ENCODE data around the gene SPTBN1.

Gene SPTBN1

DNA sequence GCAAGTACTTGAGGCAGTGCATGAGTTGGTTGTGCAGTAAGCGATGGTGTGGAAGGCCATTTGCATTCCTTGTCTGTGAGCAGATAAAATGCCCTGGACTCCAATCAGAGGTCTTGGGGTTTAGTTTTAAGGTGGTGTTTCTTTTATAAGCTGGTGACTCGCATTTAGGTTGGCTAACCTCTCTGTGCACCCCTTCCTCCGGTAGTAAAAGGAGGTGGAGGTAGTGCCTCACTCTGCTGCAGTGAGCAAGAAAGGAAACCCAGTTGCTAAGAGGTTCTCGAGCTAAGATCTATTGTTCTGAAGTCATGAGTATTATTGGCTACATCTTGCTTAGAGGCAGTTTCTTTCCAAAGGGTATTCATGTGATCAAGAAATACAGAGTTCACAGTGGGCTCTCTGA, 193.1 kb downstream of the SPTBN1 start:
- TF ChIP-seq RAD21 (IDR thresholded peaks at IDR 0.05; ENCODE audit: low read depth) = no peak
- no peak for TF ChIP-seq NFIC (IDR thresholded peaks at IDR 0.05)
- no peak for TF ChIP-seq EP300 (IDR thresholded peaks at IDR 0.05; ENCODE audit: borderline replicate concordance)
- TF ChIP-seq CEBPB (IDR thresholded peaks at IDR 0.05) = no peak
- TF ChIP-seq FOXM1 (IDR thresholded peaks at IDR 0.05; ENCODE audit: borderline replicate concordance, low read depth) = no peak
- TF ChIP-seq EGR1 (IDR thresholded peaks at IDR 0.05) = no peak
- TF ChIP-seq, protein P1, sequence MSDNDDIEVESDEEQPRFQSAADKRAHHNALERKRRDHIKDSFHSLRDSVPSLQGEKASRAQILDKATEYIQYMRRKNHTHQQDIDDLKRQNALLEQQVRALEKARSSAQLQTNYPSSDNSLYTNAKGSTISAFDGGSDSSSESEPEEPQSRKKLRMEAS (IDR thresholded peaks at IDR 0.05) = no peak
- no peak for TF ChIP-seq TAF1 (IDR thresholded peaks at IDR 0.05; ENCODE audit: low read depth)
- TF ChIP-seq ZBTB7A (IDR thresholded peaks at IDR 0.05; ENCODE audit: low read depth) = no peak

DNA sequence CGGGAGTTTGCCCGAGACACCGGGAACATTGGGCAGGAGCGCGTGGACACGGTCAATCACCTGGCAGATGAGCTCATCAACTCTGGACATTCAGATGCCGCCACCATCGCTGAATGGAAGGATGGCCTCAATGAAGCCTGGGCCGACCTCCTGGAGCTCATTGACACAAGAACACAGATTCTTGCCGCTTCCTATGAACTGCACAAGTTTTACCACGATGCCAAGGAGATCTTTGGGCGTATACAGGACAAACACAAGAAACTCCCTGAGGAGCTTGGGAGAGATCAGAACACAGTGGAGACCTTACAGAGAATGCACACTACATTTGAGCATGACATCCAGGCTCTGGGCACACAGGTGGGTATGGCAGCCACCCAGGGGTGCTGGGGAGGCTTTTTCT, 193.5 kb downstream of the SPTBN1 start:
- TF ChIP-seq CREB1 (IDR thresholded peaks at IDR 0.05; ENCODE audit: low read depth) = no peak
- no peak for TF ChIP-seq ZBTB7A (IDR thresholded peaks at IDR 0.05; ENCODE audit: low read depth)
- TF ChIP-seq YY1 (IDR thresholded peaks at IDR 0.05; ENCODE audit: low read depth) = no peak
- TF ChIP-seq EP300 (IDR thresholded peaks at IDR 0.05; ENCODE audit: borderline replicate concordance) = no peak
- TF ChIP-seq, protein P2, sequence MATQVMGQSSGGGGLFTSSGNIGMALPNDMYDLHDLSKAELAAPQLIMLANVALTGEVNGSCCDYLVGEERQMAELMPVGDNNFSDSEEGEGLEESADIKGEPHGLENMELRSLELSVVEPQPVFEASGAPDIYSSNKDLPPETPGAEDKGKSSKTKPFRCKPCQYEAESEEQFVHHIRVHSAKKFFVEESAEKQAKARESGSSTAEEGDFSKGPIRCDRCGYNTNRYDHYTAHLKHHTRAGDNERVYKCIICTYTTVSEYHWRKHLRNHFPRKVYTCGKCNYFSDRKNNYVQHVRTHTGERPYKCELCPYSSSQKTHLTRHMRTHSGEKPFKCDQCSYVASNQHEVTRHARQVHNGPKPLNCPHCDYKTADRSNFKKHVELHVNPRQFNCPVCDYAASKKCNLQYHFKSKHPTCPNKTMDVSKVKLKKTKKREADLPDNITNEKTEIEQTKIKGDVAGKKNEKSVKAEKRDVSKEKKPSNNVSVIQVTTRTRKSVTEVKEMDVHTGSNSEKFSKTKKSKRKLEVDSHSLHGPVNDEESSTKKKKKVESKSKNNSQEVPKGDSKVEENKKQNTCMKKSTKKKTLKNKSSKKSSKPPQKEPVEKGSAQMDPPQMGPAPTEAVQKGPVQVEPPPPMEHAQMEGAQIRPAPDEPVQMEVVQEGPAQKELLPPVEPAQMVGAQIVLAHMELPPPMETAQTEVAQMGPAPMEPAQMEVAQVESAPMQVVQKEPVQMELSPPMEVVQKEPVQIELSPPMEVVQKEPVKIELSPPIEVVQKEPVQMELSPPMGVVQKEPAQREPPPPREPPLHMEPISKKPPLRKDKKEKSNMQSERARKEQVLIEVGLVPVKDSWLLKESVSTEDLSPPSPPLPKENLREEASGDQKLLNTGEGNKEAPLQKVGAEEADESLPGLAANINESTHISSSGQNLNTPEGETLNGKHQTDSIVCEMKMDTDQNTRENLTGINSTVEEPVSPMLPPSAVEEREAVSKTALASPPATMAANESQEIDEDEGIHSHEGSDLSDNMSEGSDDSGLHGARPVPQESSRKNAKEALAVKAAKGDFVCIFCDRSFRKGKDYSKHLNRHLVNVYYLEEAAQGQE (IDR thresholded peaks at IDR 0.05; ENCODE audit: low read depth) = no peak
- TF ChIP-seq EGR1 (IDR thresholded peaks at IDR 0.05) = no peak
- no peak for TF ChIP-seq CEBPB (IDR thresholded peaks at IDR 0.05)
- no peak for TF ChIP-seq TAF1 (IDR thresholded peaks at IDR 0.05; ENCODE audit: low read depth)
- TF ChIP-seq TEAD4 (IDR thresholded peaks at IDR 0.05) = no peak
- TF ChIP-seq NFIC (IDR thresholded peaks at IDR 0.05) = no peak
- TF ChIP-seq, protein P1 (IDR thresholded peaks at IDR 0.05) = no peak
- no peak for TF ChIP-seq RAD21 (IDR thresholded peaks at IDR 0.05; ENCODE audit: low read depth)
- TF ChIP-seq, protein P3, sequence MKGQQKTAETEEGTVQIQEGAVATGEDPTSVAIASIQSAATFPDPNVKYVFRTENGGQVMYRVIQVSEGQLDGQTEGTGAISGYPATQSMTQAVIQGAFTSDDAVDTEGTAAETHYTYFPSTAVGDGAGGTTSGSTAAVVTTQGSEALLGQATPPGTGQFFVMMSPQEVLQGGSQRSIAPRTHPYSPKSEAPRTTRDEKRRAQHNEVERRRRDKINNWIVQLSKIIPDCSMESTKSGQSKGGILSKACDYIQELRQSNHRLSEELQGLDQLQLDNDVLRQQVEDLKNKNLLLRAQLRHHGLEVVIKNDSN (IDR thresholded peaks at IDR 0.05) = no peak
- TF ChIP-seq FOXM1 (IDR thresholded peaks at IDR 0.05; ENCODE audit: borderline replicate concordance, low read depth) = no peak

DNA sequence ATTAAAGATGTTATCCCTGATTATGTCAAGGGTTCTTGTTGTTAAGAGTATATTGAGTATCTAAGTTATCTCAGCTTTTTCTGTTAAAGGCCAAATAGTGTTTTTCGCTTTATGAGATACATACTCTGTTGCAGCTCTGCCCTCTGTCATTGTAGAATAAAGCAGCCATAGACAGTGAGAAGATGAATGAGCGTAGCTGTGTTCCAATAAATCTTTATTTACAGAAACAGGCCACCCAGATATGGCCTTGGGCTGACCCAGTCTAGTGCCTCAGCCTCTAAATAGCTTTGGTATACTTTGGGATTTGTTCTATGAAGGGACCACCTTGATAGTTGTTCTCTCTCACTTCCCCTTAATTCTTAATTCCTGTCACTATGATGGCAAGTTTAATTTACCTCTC, 194.5 kb downstream of the SPTBN1 start:
- TF ChIP-seq RAD21 (IDR thresholded peaks at IDR 0.05; ENCODE audit: low read depth) (no peak), CREB1 (IDR thresholded peaks at IDR 0.05; ENCODE audit: low read depth) (no peak), NFIC (IDR thresholded peaks at IDR 0.05) (no peak), TCF12 (IDR thresholded peaks at IDR 0.05; ENCODE audit: low read depth) (no peak), EGR1 (IDR thresholded peaks at IDR 0.05) (no peak), YY1 (IDR thresholded peaks at IDR 0.05; ENCODE audit: low read depth) (no peak), TAF1 (IDR thresholded peaks at IDR 0.05; ENCODE audit: low read depth) (no peak), FOXM1 (IDR thresholded peaks at IDR 0.05; ENCODE audit: borderline replicate concordance, low read depth) (no peak)
- TF ChIP-seq, protein P2 (IDR thresholded peaks at IDR 0.05; ENCODE audit: low read depth) = no peak

DNA sequence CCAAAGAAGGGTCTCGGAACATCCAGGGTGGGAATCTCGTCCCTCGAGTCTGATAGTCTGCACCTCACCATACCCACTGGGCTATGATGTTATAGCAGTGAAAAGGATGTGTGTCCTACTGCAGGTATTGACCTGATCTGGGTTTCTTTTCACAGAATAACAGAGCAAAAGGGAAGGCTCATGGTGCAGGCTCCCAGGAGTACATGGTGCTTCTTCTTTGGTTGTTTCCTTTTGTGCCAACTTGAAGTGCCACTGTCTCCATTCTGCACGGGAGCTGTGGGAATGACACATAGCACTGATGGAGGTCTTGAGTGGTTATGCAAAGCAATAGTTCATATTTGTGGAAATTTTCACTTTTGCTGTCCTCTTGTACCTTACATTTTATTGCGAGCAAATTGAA, 195.2 kb downstream of the SPTBN1 start:
- TF ChIP-seq ZBTB7A (IDR thresholded peaks at IDR 0.05; ENCODE audit: low read depth) = no peak
- TF ChIP-seq YY1 (IDR thresholded peaks at IDR 0.05; ENCODE audit: low read depth) = no peak
- TF ChIP-seq FOXM1 (IDR thresholded peaks at IDR 0.05; ENCODE audit: borderline replicate concordance, low read depth) = no peak
- no peak for TF ChIP-seq CEBPB (IDR thresholded peaks at IDR 0.05)
- TF ChIP-seq NFIC (IDR thresholded peaks at IDR 0.05) = no peak
- TF ChIP-seq, protein P2 (IDR thresholded peaks at IDR 0.05; ENCODE audit: low read depth) = no peak
- no peak for TF ChIP-seq TCF12 (IDR thresholded peaks at IDR 0.05; ENCODE audit: low read depth)
- TF ChIP-seq CREB1 (IDR thresholded peaks at IDR 0.05; ENCODE audit: low read depth) = no peak
- no peak for TF ChIP-seq EGR1 (IDR thresholded peaks at IDR 0.05)
- TF ChIP-seq EP300 (IDR thresholded peaks at IDR 0.05; ENCODE audit: borderline replicate concordance) = no peak
- no peak for TF ChIP-seq TAF1 (IDR thresholded peaks at IDR 0.05; ENCODE audit: low read depth)
- TF ChIP-seq, protein P1 (IDR thresholded peaks at IDR 0.05) = no peak
- TF ChIP-seq, protein P3 (IDR thresholded peaks at IDR 0.05) = no peak
- no peak for TF ChIP-seq TEAD4 (IDR thresholded peaks at IDR 0.05)
- no peak for TF ChIP-seq RAD21 (IDR thresholded peaks at IDR 0.05; ENCODE audit: low read depth)
